GM19238 (cell line): ENCODE measurements around the gene CDKN1A.

ENCODE experiments used
- DNase-seq: peaks from one replicate; pipeline ENCODE4 v3.0.0; 2011; ENCODE audit warnings: low spot score; ENCODE audit not compliant: insufficient read length

CDKN1A gene

GRCh38 chr6:36655085-36655724 lies 23.3 kb upstream of the CDKN1A start:
- DNase-seq, result no peak

GRCh38 chr6:36656441-36656840 lies 22.1 kb upstream of the CDKN1A start:
- DNase-seq, result no peak

- no peak for DNase-seq
These were observed 21.2 kb upstream of the CDKN1A start for GRCh38 chr6:36657271-36657670.

GRCh38 chr6:36657942-36658544 lies 20.5 kb upstream of the CDKN1A start:
- no peak for DNase-seq

- no peak for DNase-seq
These were observed 19.2 kb upstream of the CDKN1A start for GRCh38 chr6:36659271-36659670.

- no peak for DNase-seq
These were observed 17.6 kb upstream of the CDKN1A start for GRCh38 chr6:36660771-36661471.

GRCh38 chr6:36662380-36662779 lies 16.1 kb upstream of the CDKN1A start:
- DNase-seq, result no peak

GRCh38 chr6:36662827-36663256 lies 15.7 kb upstream of the CDKN1A start:
- DNase-seq, result no peak

- DNase-seq, result no peak
These were observed 14.7 kb upstream of the CDKN1A start for GRCh38 chr6:36663504-36664446.

GRCh38 chr6:36665180-36665579 lies 13.3 kb upstream of the CDKN1A start:
- DNase-seq, result no peak

- no peak for DNase-seq
These were observed 12.2 kb upstream of the CDKN1A start for GRCh38 chr6:36666287-36666686.

GRCh38 chr6:36666826-36667591 lies 11.5 kb upstream of the CDKN1A start:
- peak; percentile 72 for DNase-seq

GRCh38 chr6:36668591-36668990 lies 9.9 kb upstream of the CDKN1A start:
- DNase-seq, result no peak

- DNase-seq, result no peak
These were observed 9.5 kb upstream of the CDKN1A start for GRCh38 chr6:36669002-36669401.

- no peak for DNase-seq
These were observed 8.2 kb upstream of the CDKN1A start for GRCh38 chr6:36670271-36670670.

GRCh38 chr6:36671687-36672375 lies 6.7 kb upstream of the CDKN1A start:
- DNase-seq, result no peak

GRCh38 chr6:36673882-36674281 lies 4.6 kb upstream of the CDKN1A start:
- DNase-seq, result no peak

- DNase-seq, result no peak
These were observed 3.6 kb upstream of the CDKN1A start for GRCh38 chr6:36674942-36675341.

- no peak for DNase-seq
These were observed 2.1 kb upstream of the CDKN1A start for GRCh38 chr6:36676141-36677058.
